ENCODE results near the gene PTPRG.

DNA sequence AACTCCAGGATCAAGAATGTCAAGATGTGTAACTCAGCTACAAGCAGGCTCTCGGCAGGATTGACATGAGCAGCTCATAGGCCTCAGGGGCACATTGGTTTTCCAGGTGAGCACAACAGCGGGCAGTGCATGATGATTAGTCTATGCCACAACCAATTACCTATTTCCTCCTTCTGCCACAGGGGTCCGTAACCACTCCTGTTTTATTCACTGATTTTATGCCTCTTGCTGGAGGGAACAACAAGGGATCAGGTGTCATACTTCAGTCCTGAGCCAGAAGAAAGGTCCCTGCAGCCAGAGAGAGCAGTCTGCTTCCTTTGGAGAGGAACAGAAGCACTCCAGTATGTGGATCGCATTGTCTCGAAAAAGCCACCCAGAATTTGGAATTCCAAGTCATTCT, 35.1 kb upstream of the PTPRG start:
- TF ChIP-seq EP300 (IDR thresholded peaks at IDR 0.05) (no peak), POLR2A (IDR thresholded peaks at IDR 0.05) (no peak), POLR2AphosphoS5 (IDR thresholded peaks at IDR 0.05) (no peak)
- TF ChIP-seq, protein P1, sequence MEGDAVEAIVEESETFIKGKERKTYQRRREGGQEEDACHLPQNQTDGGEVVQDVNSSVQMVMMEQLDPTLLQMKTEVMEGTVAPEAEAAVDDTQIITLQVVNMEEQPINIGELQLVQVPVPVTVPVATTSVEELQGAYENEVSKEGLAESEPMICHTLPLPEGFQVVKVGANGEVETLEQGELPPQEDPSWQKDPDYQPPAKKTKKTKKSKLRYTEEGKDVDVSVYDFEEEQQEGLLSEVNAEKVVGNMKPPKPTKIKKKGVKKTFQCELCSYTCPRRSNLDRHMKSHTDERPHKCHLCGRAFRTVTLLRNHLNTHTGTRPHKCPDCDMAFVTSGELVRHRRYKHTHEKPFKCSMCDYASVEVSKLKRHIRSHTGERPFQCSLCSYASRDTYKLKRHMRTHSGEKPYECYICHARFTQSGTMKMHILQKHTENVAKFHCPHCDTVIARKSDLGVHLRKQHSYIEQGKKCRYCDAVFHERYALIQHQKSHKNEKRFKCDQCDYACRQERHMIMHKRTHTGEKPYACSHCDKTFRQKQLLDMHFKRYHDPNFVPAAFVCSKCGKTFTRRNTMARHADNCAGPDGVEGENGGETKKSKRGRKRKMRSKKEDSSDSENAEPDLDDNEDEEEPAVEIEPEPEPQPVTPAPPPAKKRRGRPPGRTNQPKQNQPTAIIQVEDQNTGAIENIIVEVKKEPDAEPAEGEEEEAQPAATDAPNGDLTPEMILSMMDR (IDR thresholded peaks at IDR 0.05) = no peak

All from suprapubic skin (tissue), 4 donors.